HCT116 (cell line): ENCODE results near the gene WFDC8. TPM values are rescaled to one million over a fixed set of nuclear protein-coding genes. Genes with fewer than 3 reads are reported as not detected.

Source experiments
- ATAC-seq: fragments of 200-7000 bp; cut with Tn5 transposase; 2 replicates; pipeline ENCODE4 v1.9.1; 2020; ENCODE audit warnings: mild to moderate bottlenecking, moderate library complexity
- BruUV-seq: library from RNA; stranded (reverse); fragments of 400-500 nt; replicated peaks from 2 replicates; lab custom pipeline; 2021; lab: Mats Ljungman, UMichigan
- CTCF ChIA-PET: fragments of 300-600 bp; sonication (Branson Sonifier 250); formaldehyde crosslinking; loops from one replicate; lab custom pipeline; 2021; ENCODE audit warnings: antibody characterized with exemption; lab: Charles Lee
- POLR2A ChIA-PET: fragments of 300-600, 350-600 bp; sonication (Branson Sonifier 250); formaldehyde crosslinking; loops from one replicate; lab custom pipeline; 2021; ENCODE audit warnings: antibody characterized with exemption; lab: Charles Lee
- RAD21 ChIA-PET, 2 experiments: fragments of 300-600 bp; sonication (Branson Sonifier 250); formaldehyde crosslinking; loops; one replicate each; lab custom pipeline; 2023; ENCODE audit warnings: low total read pairs in 2 of 2; ENCODE audit not compliant: uncharacterized antibody in 2 of 2, unreplicated experiment in 2 of 2, low non-redundant PET in 1 of 2; lab: Charles Lee
- DNase-seq: peaks from one replicate; pipeline ENCODE4 v3.0.0-alpha.2; 2010; ENCODE audit warnings: low read depth, low spot score
- H2AFZ ChIP-seq: fragments of 200-600 bp; shearing (Covaris generic), sonication (generic); 2 replicates; pipeline ENCODE4 v1.6.1; 2017; ENCODE audit warnings: low read depth, mixed run types, mixed read lengths, antibody characterized with exemption, low read length; ENCODE audit not compliant: poor library complexity, severe bottlenecking
- H3K27ac ChIP-seq: 2 replicates; pipeline ENCODE4 v1.5.1; 2012; ENCODE audit warnings: low read depth, low read length
- H3K27me3 ChIP-seq: fragments of 200-600 bp; sonication (generic); 2 replicates; pipeline ENCODE4 v1.6.1; 2016; ENCODE audit warnings: mixed run types, low read length, mixed read lengths; ENCODE audit not compliant: insufficient read depth
- H3K36me3 ChIP-seq, 2 experiments: fragments of 200-500 bp in 1 of 2; fragments of 200-600 bp in 1 of 2; sonication (Bioruptor generic) in 1 of 2; sonication (generic) in 1 of 2; 2 replicates each; pipeline versions ENCODE4 v1.5.1 to v1.6.1; 2014 to 2016; ENCODE audit warnings: low read length in 2 of 2, inconsistent platforms in 1 of 2, mixed read lengths in 1 of 2, mixed run types in 1 of 2; ENCODE audit not compliant: insufficient read depth in 2 of 2, control insufficient read depth in 1 of 2
- H3K4me1 ChIP-seq, 2 experiments: fragments of 200-600 bp in 1 of 2; sonication (generic) in 1 of 2; 2 replicates each; pipeline versions ENCODE4 v1.5.1 to v1.6.1; 2012 to 2017; ENCODE audit warnings: low read length in 2 of 2, inconsistent platforms in 1 of 2, mild to moderate bottlenecking in 1 of 2, mixed read lengths in 1 of 2, mixed run types in 1 of 2, moderate library complexity in 1 of 2; ENCODE audit not compliant: insufficient read depth in 2 of 2, control insufficient read depth in 1 of 2
- H3K4me2 ChIP-seq: fragments of 200-600 bp; sonication (generic); 2 replicates; pipeline ENCODE4 v1.6.1; 2017; ENCODE audit warnings: mixed run types, low read length, mixed read lengths
- H3K4me3 ChIP-seq, 2 experiments: fragments of 200-600 bp in 1 of 2; sonication (generic) in 1 of 2; replicated peaks in 1 of 2; 2 replicates each; pipeline ENCODE4 v1.5.1; 2011 to 2016; ENCODE audit warnings: low read length in 2 of 2, control low read depth in 1 of 2, low read depth in 1 of 2, mild to moderate bottlenecking in 1 of 2, mixed read lengths in 1 of 2, mixed run types in 1 of 2
- H3K79me2 ChIP-seq: fragments of 200-600 bp; sonication (generic); 2 replicates; pipeline ENCODE4 v1.6.1; 2017; ENCODE audit warnings: mild to moderate bottlenecking, mixed run types, low read length, moderate library complexity, mixed read lengths; ENCODE audit not compliant: insufficient read depth
- H3K9ac ChIP-seq: fragments of 200-600 bp; sonication (generic); 2 replicates; pipeline ENCODE4 v1.6.1; 2016; ENCODE audit warnings: low read length, mixed read lengths
- H3K9me2 ChIP-seq: fragments of 200-600 bp; sonication (generic), shearing (Covaris generic); 2 replicates; pipeline ENCODE4 v1.6.1; 2017; ENCODE audit warnings: mixed run types, mild to moderate bottlenecking, moderate library complexity; ENCODE audit not compliant: insufficient read depth
- H3K9me3 ChIP-seq, 2 experiments: fragments of 200-500 bp in 1 of 2; fragments of 200-600 bp in 1 of 2; sonication (Bioruptor generic) in 1 of 2; sonication (generic) in 1 of 2; 2 replicates each; pipeline ENCODE4 v1.6.1; 2014 to 2017; ENCODE audit warnings: low read length in 2 of 2, mixed read lengths in 2 of 2, inconsistent platforms in 1 of 2, low read depth in 1 of 2, mild to moderate bottlenecking in 1 of 2, mixed run types in 1 of 2, moderate library complexity in 1 of 2; ENCODE audit not compliant: control insufficient read depth in 1 of 2, insufficient read depth in 1 of 2
- H4K20me1 ChIP-seq: fragments of 200-600 bp; sonication (generic), shearing (Covaris generic); 2 replicates; pipeline ENCODE4 v1.6.1; 2017; ENCODE audit warnings: mixed run types, mild to moderate bottlenecking, moderate library complexity; ENCODE audit not compliant: insufficient read depth
- CEBPB ChIP-seq: IDR thresholded peaks from 2 replicates; pipeline ENCODE4 v1.6.1; 2012; ENCODE audit warnings: low read depth
- EZH2phosphoT487 ChIP-seq: fragments of 200-600 bp; IDR thresholded peaks from 2 replicates; pipeline ENCODE4 v1.6.1; 2018; ENCODE audit warnings: antibody characterized with exemption, borderline replicate concordance
- FOSL1 ChIP-seq: IDR thresholded peaks from 2 replicates; pipeline ENCODE4 v1.6.1; 2012; ENCODE audit warnings: low read depth
- JUND ChIP-seq: IDR thresholded peaks from 2 replicates; pipeline ENCODE4 v1.6.1; 2012
- POLR2A ChIP-seq: IDR thresholded peaks from 2 replicates; pipeline ENCODE4 v1.7.0; 2011; ENCODE audit warnings: borderline replicate concordance; ENCODE audit not compliant: insufficient read depth, insufficient read length; ENCODE audit errors: extremely low read depth
- SRF ChIP-seq: IDR thresholded peaks from 2 replicates; pipeline ENCODE4 v1.6.1; 2012; ENCODE audit warnings: low read depth
- YY1 ChIP-seq: IDR thresholded peaks from 2 replicates; pipeline ENCODE4 v1.6.1; 2011; ENCODE audit warnings: low read length, low read depth, moderate library complexity, mild to moderate bottlenecking; ENCODE audit not compliant: insufficient replicate concordance; ENCODE audit errors: extremely low read depth
- ZNF274 ChIP-seq: fragments of 200-500 bp; sonication (Bioruptor generic); IDR thresholded peaks from 2 replicates; pipeline ENCODE4 v1.6.1; 2014; ENCODE audit warnings: mild to moderate bottlenecking, low read depth, low read length, inconsistent platforms
- intact Hi-C: fragments of 100-400 bp; cut with micrococcal nuclease; formaldehyde crosslinking; loops from 2 replicates; pipeline ENCODE4 v1.10.0; 2022
- total RNA-seq: library from RNA; stranded (reverse); gene quantifications from one replicate; pipeline ENCODE4 v1.2.1, GENCODE V29; 2021; ENCODE audit not compliant: unreplicated experiment
- TF ChIP-seq, protein P1 (sequence below): IDR thresholded peaks from 2 replicates; pipeline ENCODE4 v1.6.1; 2012; ENCODE audit warnings: low read depth

WFDC8 gene
- total RNA-seq, 1 experiment from 2014 or later = not detected

GRCh38 chr20:45621593-45621992 lies 42.5 kb upstream of the WFDC8 start:
- CTCF ChIA-PET = no interaction called here

More at GRCh38 chr20:45621593-45621992, 42.5 kb upstream of the WFDC8 start:
- Histone ChIP-seq H4K20me1 (no peaks in the 10 kb centered on the region), H3K9ac (no peak overlapping the region), H2AFZ (no peak overlapping the region), H3K9me3 (no peaks in the 10 kb centered on the region), H3K4me3 (no peak overlapping the region), H3K27me3 (no peaks in the 10 kb centered on the region), H3K9me2 (no peaks in the 10 kb centered on the region), H3K4me1 (no peaks in the 10 kb centered on the region), H3K36me3 (no peaks in the 10 kb centered on the region), H3K4me2 (no peak overlapping the region), H3K27ac (no peak overlapping the region), H3K79me2 (no peaks in the 10 kb centered on the region)
- ATAC-seq (no peak), DNase-seq (no peak)
- TF ChIP-seq SRF (no peak), CEBPB (no peak), YY1 (no peak), POLR2A (no peak), EZH2phosphoT487 (no peak), ZNF274 (no peak), JUND (no peak), FOSL1 (no peak)
- TF ChIP-seq, protein P1, sequence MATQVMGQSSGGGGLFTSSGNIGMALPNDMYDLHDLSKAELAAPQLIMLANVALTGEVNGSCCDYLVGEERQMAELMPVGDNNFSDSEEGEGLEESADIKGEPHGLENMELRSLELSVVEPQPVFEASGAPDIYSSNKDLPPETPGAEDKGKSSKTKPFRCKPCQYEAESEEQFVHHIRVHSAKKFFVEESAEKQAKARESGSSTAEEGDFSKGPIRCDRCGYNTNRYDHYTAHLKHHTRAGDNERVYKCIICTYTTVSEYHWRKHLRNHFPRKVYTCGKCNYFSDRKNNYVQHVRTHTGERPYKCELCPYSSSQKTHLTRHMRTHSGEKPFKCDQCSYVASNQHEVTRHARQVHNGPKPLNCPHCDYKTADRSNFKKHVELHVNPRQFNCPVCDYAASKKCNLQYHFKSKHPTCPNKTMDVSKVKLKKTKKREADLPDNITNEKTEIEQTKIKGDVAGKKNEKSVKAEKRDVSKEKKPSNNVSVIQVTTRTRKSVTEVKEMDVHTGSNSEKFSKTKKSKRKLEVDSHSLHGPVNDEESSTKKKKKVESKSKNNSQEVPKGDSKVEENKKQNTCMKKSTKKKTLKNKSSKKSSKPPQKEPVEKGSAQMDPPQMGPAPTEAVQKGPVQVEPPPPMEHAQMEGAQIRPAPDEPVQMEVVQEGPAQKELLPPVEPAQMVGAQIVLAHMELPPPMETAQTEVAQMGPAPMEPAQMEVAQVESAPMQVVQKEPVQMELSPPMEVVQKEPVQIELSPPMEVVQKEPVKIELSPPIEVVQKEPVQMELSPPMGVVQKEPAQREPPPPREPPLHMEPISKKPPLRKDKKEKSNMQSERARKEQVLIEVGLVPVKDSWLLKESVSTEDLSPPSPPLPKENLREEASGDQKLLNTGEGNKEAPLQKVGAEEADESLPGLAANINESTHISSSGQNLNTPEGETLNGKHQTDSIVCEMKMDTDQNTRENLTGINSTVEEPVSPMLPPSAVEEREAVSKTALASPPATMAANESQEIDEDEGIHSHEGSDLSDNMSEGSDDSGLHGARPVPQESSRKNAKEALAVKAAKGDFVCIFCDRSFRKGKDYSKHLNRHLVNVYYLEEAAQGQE = no peak
- no TSS peak for BruUV-seq
- ChIA-PET RAD21 (no interaction called here), POLR2A (no interaction called here)
- intact Hi-C loops = no loop called here
